Naive thymus-derived CD4-positive, alpha-beta T cell (primary cell): ENCODE data around the gene PSME4. TPM values are rescaled to one million over a fixed set of nuclear protein-coding genes. Genes with fewer than 3 reads are reported as not detected.

ENCODE experiments used
- ATAC-seq: fragments of 150-1000 bp; cut with Tn5 transposase; 2 replicates; pipeline ENCODE4 v1.10.0; 2021; ENCODE audit warnings: mild to moderate bottlenecking, moderate library complexity
- CTCF ChIA-PET: fragments of 350-600 bp; sonication (Branson Sonifier 250); formaldehyde crosslinking; loops from one replicate; lab custom pipeline; 2021; ENCODE audit warnings: antibody characterized with exemption; lab: Charles Lee
- POLR2A ChIA-PET: fragments of 350-600 bp; sonication (Branson Sonifier 250); formaldehyde crosslinking; loops from one replicate; lab custom pipeline; 2021; ENCODE audit warnings: antibody characterized with exemption, inconsistent platforms; lab: Charles Lee
- DNase-seq, 9 donors: peaks; one replicate each; pipeline versions ENCODE4 v3.0.0 to v3.0.0-alpha.2; 2020 to 2022; ENCODE audit warnings: mixed read lengths in 1 of 9
- H3K27ac ChIP-seq: one replicate; pipeline ENCODE4 v1.7.0; 2013; ENCODE audit warnings: mild to moderate bottlenecking, low read depth, low read length, moderate library complexity
- H3K27me3 ChIP-seq, 2 donors: one replicate each; pipeline ENCODE4 v1.7.0; 2013; ENCODE audit warnings: low read length in 2 of 2, mild to moderate bottlenecking in 2 of 2, moderate library complexity in 2 of 2; ENCODE audit not compliant: control insufficient read depth in 2 of 2, insufficient read depth in 2 of 2
- H3K36me3 ChIP-seq, 3 experiments: 1 replicate in 2 of 3; 2 replicates in 1 of 3; pipeline ENCODE4 v1.7.0; 2013; ENCODE audit warnings: low read length in 3 of 3, mild to moderate bottlenecking in 3 of 3, moderate library complexity in 1 of 3; ENCODE audit not compliant: insufficient read depth in 3 of 3, control insufficient read depth in 2 of 3
- H3K4me1 ChIP-seq, 2 donors: one replicate each; pipeline ENCODE4 v1.7.0; 2013; ENCODE audit warnings: low read length in 2 of 2, mild to moderate bottlenecking in 2 of 2, moderate library complexity in 1 of 2; ENCODE audit not compliant: control insufficient read depth in 2 of 2, insufficient read depth in 2 of 2
- H3K4me3 ChIP-seq: 2 replicates; pipeline ENCODE4 v1.7.0; 2013; ENCODE audit warnings: mild to moderate bottlenecking, low read length
- H3K9me3 ChIP-seq, 3 experiments: 1 replicate in 2 of 3; 2 replicates in 1 of 3; pipeline ENCODE4 v1.7.0; 2013; ENCODE audit warnings: low read length in 3 of 3; ENCODE audit not compliant: control insufficient read depth in 2 of 3
- H3K27ac Mint-ChIP-seq, 9 donors: one replicate each; pipeline ENCODE4 v1.8.0; 2020 to 2022; ENCODE audit warnings: mixed read lengths in 9 of 9, mild to moderate bottlenecking in 8 of 9, moderate library complexity in 5 of 9, inconsistent platforms in 2 of 9
- H3K27me3 Mint-ChIP-seq, 5 donors: one replicate each; pipeline ENCODE4 v1.8.0; 2021 to 2022; ENCODE audit warnings: mixed read lengths in 5 of 5, mild to moderate bottlenecking in 1 of 5
- H3K36me3 Mint-ChIP-seq, 5 donors: one replicate each; pipeline ENCODE4 v1.8.0; 2020 to 2022; ENCODE audit warnings: mixed read lengths in 5 of 5, mild to moderate bottlenecking in 3 of 5, inconsistent platforms in 1 of 5
- H3K4me1 Mint-ChIP-seq, 7 donors: one replicate each; pipeline ENCODE4 v1.8.0; 2020 to 2022; ENCODE audit warnings: mixed read lengths in 7 of 7, mild to moderate bottlenecking in 3 of 7, inconsistent platforms in 1 of 7
- H3K4me3 Mint-ChIP-seq, 10 donors: one replicate each; pipeline ENCODE4 v1.8.0; 2020 to 2022; ENCODE audit warnings: mild to moderate bottlenecking in 10 of 10, mixed read lengths in 10 of 10, moderate library complexity in 6 of 10, inconsistent platforms in 2 of 10
- H3K9me3 Mint-ChIP-seq, 11 donors: one replicate each; pipeline ENCODE4 v1.8.0; 2020 to 2022; ENCODE audit warnings: mixed read lengths in 11 of 11, mild to moderate bottlenecking in 4 of 11, inconsistent platforms in 1 of 11, moderate library complexity in 1 of 11
- intact Hi-C, 2 donors: fragments of 100-400 bp; cut with micrococcal nuclease; formaldehyde crosslinking; loops; one replicate each; pipeline ENCODE4 v1.15.1; 2023
- polyA plus RNA-seq, 2 donors: library from polyadenylated mRNA; unstranded; fragments of 300-500 nt; fragmentation: Illumina TruSeq; gene quantifications; one replicate each; pipeline ENCODE4 v1.2.3, GENCODE V29; 2021
- total RNA-seq, 6 experiments: library from RNA in 5 of 6; stranded (reverse) in 5 of 6; gene quantifications; 1 replicate in 5 of 6; 2 replicates in 1 of 6; pipeline ENCODE4 v1.2.3 and lab custom pipeline; 2021 to 2026

The PSME4 gene
- total and polyA plus RNA-seq, 7 experiments from 2014 or later = 2.4 to 80.1 (median 53.3) TPM

GRCh38 chr2:54009549-54009948 lies 38.8 kb upstream of the PSME4 start:
- H3K36me3 Mint-ChIP-seq = peaks cover 0 to 9% (median 0%) of the 10 kb centered on the region in 5 donors
- CTCF ChIA-PET = interaction anchor here (0.6 kb wide), 1 partner anchor 10 kb away, joined by 3 read pairs; no protein-coding TSS in a partner anchor

GRCh38 chr2:54008439-54008838 lies 37.6 kb upstream of the PSME4 start:
- peaks cover 0 to 13% (median 0%) of the 10 kb centered on the region in 5 donors for H3K36me3 Mint-ChIP-seq
- no peak overlapping the region for H3K4me3 ChIP-seq
- ATAC-seq = no peak
- peak overlapping the region in 1 of 9 donors; percentile 48 for H3K27ac Mint-ChIP-seq
- ChIA-PET CTCF (no interaction called here), POLR2A (interaction anchor here (0.9 to 1.4 kb wide), 2 partner anchors 9 to 59 kb away, joined by 3 to 5 read pairs; no protein-coding TSS in a partner anchor)
- DNase-seq = no peak
- H3K4me1 ChIP-seq = peaks cover 2 to 15% of the 10 kb centered on the region in 2 donors
- H3K27me3 Mint-ChIP-seq = no peaks in the 10 kb centered on the region
- no peak overlapping the region for H3K4me3 Mint-ChIP-seq
- no peak overlapping the region for H3K27ac ChIP-seq
- intact Hi-C loops = no loop called here
- H3K9me3 Mint-ChIP-seq = peaks cover 0 to 2% (median 0%) of the 10 kb centered on the region in 11 donors
- H3K36me3 ChIP-seq = no peaks in the 10 kb centered on the region
- H3K27me3 ChIP-seq = no peaks in the 10 kb centered on the region
- H3K4me1 Mint-ChIP-seq = peaks cover 7 to 50% (median 36%) of the 10 kb centered on the region in 7 donors
- no peaks in the 10 kb centered on the region for H3K9me3 ChIP-seq

More at GRCh38 chr2:54009549-54009948, 38.8 kb upstream of the PSME4 start:
- no peaks in the 10 kb centered on the region for H3K27me3 ChIP-seq
- Mint-ChIP-seq H3K9me3 (peaks cover 0 to 2% (median 0%) of the 10 kb centered on the region in 11 donors), H3K27ac (peak overlapping the region in 7 of 9 donors; percentile 3 to 77 (median 29)), H3K4me1 (peaks cover 17 to 61% (median 46%) of the 10 kb centered on the region in 7 donors), H3K27me3 (no peaks in the 10 kb centered on the region), H3K4me3 (no peak overlapping the region)
- no peaks in the 10 kb centered on the region for H3K9me3 ChIP-seq
- H3K27ac ChIP-seq = no peak overlapping the region
- DNase-seq = no peak
- no peak for ATAC-seq
- H3K4me1 ChIP-seq = peaks cover 10 to 21% of the 10 kb centered on the region in 2 donors
- intact Hi-C loops = no loop called here
- no peak overlapping the region for H3K4me3 ChIP-seq
- POLR2A ChIA-PET = interaction anchor here (0.6 to 1.4 kb wide), 2 partner anchors 8 to 26 kb away, joined by 3 read pairs; no protein-coding TSS in a partner anchor
- H3K36me3 ChIP-seq = no peaks in the 10 kb centered on the region

- intact Hi-C loops = no loop called here
- DNase-seq (no peak), ATAC-seq (no peak)
- Mint-ChIP-seq H3K27ac (peak overlapping the region in 2 of 9 donors; percentile 14 to 32), H3K4me3 (no peak overlapping the region), H3K4me1 (peaks cover 0 to 8% (median 5%) of the 10 kb centered on the region in 7 donors), H3K27me3 (no peaks in the 10 kb centered on the region), H3K9me3 (no peaks in the 10 kb centered on the region), H3K36me3 (peaks cover 0 to 14% (median 6%) of the 10 kb centered on the region in 5 donors)
- Histone ChIP-seq H3K27ac (no peak overlapping the region), H3K4me3 (no peak overlapping the region), H3K36me3 (no peaks in the 10 kb centered on the region), H3K27me3 (no peaks in the 10 kb centered on the region), H3K9me3 (no peaks in the 10 kb centered on the region), H3K4me1 (peaks cover 15 to 17% of the 10 kb centered on the region in 2 donors)
- POLR2A ChIA-PET = interaction anchor here (3.3 kb wide), 1 partner anchor 12 kb away, joined by 20 read pairs; no protein-coding TSS in a partner anchor
- CTCF ChIA-PET = interaction anchor here (0.8 kb wide), 1 partner anchor 9 kb away, joined by 3 read pairs; no protein-coding TSS in a partner anchor
Observed at GRCh38 chr2:54000524-54000923, 29.7 kb upstream of the PSME4 start.

- no peak for DNase-seq
- H3K27me3 ChIP-seq = no peaks in the 10 kb centered on the region
- no peak for ATAC-seq
- H3K27ac ChIP-seq = no peak overlapping the region
- peaks cover 0 to 14% (median 6%) of the 10 kb centered on the region in 5 donors for H3K36me3 Mint-ChIP-seq
- POLR2A ChIA-PET = interaction anchor here (3.3 kb wide), 1 partner anchor 12 kb away, joined by 20 read pairs; no protein-coding TSS in a partner anchor
- H3K9me3 ChIP-seq = no peaks in the 10 kb centered on the region
- no peaks in the 10 kb centered on the region for H3K27me3 Mint-ChIP-seq
- no peaks in the 10 kb centered on the region for H3K36me3 ChIP-seq
- intact Hi-C loops = no loop called here
- peaks cover 0 to 9% (median 5%) of the 10 kb centered on the region in 7 donors for H3K4me1 Mint-ChIP-seq
- H3K9me3 Mint-ChIP-seq = no peaks in the 10 kb centered on the region
- H3K27ac Mint-ChIP-seq = peak overlapping the region in 2 of 9 donors; percentile 14 to 32
- no peak overlapping the region for H3K4me3 ChIP-seq
- peaks cover 17 to 19% of the 10 kb centered on the region in 2 donors for H3K4me1 ChIP-seq
- H3K4me3 Mint-ChIP-seq = no peak overlapping the region
- CTCF ChIA-PET = interaction anchor here (0.8 kb wide), 1 partner anchor 9 kb away, joined by 3 read pairs; no protein-coding TSS in a partner anchor
Observed at GRCh38 chr2:54000122-54000521, 29.3 kb upstream of the PSME4 start.

- ChIA-PET CTCF (no interaction called here), POLR2A (no interaction called here)
- Mint-ChIP-seq H3K9me3 (no peaks in the 10 kb centered on the region), H3K4me1 (peaks cover 8 to 20% (median 13%) of the 10 kb centered on the region in 7 donors), H3K36me3 (peaks cover 0 to 12% (median 6%) of the 10 kb centered on the region in 5 donors), H3K27ac (no peak overlapping the region), H3K27me3 (no peaks in the 10 kb centered on the region), H3K4me3 (no peak overlapping the region)
- Histone ChIP-seq H3K27me3 (no peaks in the 10 kb centered on the region), H3K36me3 (no peaks in the 10 kb centered on the region), H3K9me3 (no peaks in the 10 kb centered on the region), H3K4me3 (no peak overlapping the region), H3K27ac (no peak overlapping the region), H3K4me1 (peaks cover 17 to 22% of the 10 kb centered on the region in 2 donors)
- no peak for DNase-seq
- intact Hi-C loops = no loop called here
- ATAC-seq = no peak
Observed at GRCh38 chr2:53998834-53999233, 28.0 kb upstream of the PSME4 start.

- peaks cover 6 to 19% (median 12%) of the 10 kb centered on the region in 5 donors for H3K36me3 Mint-ChIP-seq
- Histone ChIP-seq H3K4me3 (peak overlapping the region; percentile 24), H3K36me3 (no peaks in the 10 kb centered on the region), H3K27me3 (no peaks in the 10 kb centered on the region), H3K4me1 (peaks cover 32 to 34% of the 10 kb centered on the region in 2 donors), H3K27ac (peak overlapping the region; percentile 73), H3K9me3 (no peaks in the 10 kb centered on the region)
- ATAC-seq = peak; percentile 97
- peaks cover 0 to 7% (median 0%) of the 10 kb centered on the region in 11 donors for H3K9me3 Mint-ChIP-seq
- intact Hi-C loops = loop anchor here (1.0 to 2.0 kb wide), 5 partner anchors 19 to 120 kb away; partner anchors contain the start of gene ACYP2 (in 1 of the 2)
- CTCF ChIA-PET = interaction anchor here (1.2 to 1.8 kb wide), 2 partner anchors 18 to 54 kb away, joined by 4 to 5 read pairs; no protein-coding TSS in a partner anchor
- peak overlapping the region; percentile 64 to 79 (median 73) for H3K4me3 Mint-ChIP-seq
- peak in 7 of 9 donors; percentile 71 to 89 (median 86) for DNase-seq
- POLR2A ChIA-PET = interaction anchor here (0.6 to 7.1 kb wide), 12 partner anchors 9 to 1623 kb away, joined by 3 to 71 read pairs (median 4); partner anchors contain the start of gene PSME4
- peaks cover 20 to 35% (median 29%) of the 10 kb centered on the region in 7 donors for H3K4me1 Mint-ChIP-seq
- H3K27ac Mint-ChIP-seq = peak overlapping the region; percentile 83 to 98 (median 91)
- no peaks in the 10 kb centered on the region for H3K27me3 Mint-ChIP-seq
Observed at GRCh38 chr2:53994818-53995808, 24.3 kb upstream of the PSME4 start.
